Measurements from ENCODE around the gene HOXC4. TPM values are rescaled to one million over a fixed set of nuclear protein-coding genes. Genes with fewer than 3 reads are reported as not detected.

Gene HOXC4
- total and polyA plus RNA-seq, 2 donors (not counting 1 experiment from before 2014, with no cell fraction given): 0.17 TPM

- H4K20me1 ChIP-seq (ENCODE audit: control insufficient read depth, extremely low read depth, insufficient read depth, low read length): no peaks in the 10 kb centered on the region
- no peak overlapping the region for H3K4me2 ChIP-seq (ENCODE audit: extremely low read depth, insufficient read depth, low read length)
- no peak for TF ChIP-seq EZH2 (IDR thresholded peaks at IDR 0.05; ENCODE audit: low read length, missing control alignments)
- no peak for TF ChIP-seq CTCF (conservative IDR thresholded peaks at IDR 0.05 in 1 of 2, IDR thresholded peaks at IDR 0.05 in 1 of 2; ENCODE audit: low read depth in 1 of 2, low read length in 2 of 2)
- H3K36me3 ChIP-seq (ENCODE audit: control insufficient read depth, insufficient read depth, low read length): no peaks in the 10 kb centered on the region
- no peaks in the 10 kb centered on the region for H3K79me2 ChIP-seq (ENCODE audit: control insufficient read depth, insufficient read depth, low read length)
- no peak overlapping the region for H2AFZ ChIP-seq (ENCODE audit: low read length)
- H3K9ac ChIP-seq (ENCODE audit: insufficient read depth, low read length): no peak overlapping the region
- H3K9me3 ChIP-seq (ENCODE audit: control insufficient read depth, insufficient read depth, low read depth, low read length): no peaks in the 10 kb centered on the region
- H3K4me1 ChIP-seq (ENCODE audit: control insufficient read depth, extremely low read depth, insufficient read depth, low read length): no peaks in the 10 kb centered on the region
- H3K4me3 ChIP-seq (replicated peaks in 1 of 4; ENCODE audit: control extremely low read depth in 1 of 4, insufficient read depth in 1 of 4, low read depth in 3 of 4, low read length in 4 of 4): no peak overlapping the region
- no peak overlapping the region for H3K27ac ChIP-seq (ENCODE audit: insufficient read depth, low read length)
- DNase-seq (ENCODE audit: low read depth in 2 of 2): no peak
- H3K27me3 ChIP-seq (ENCODE audit: control insufficient read depth, insufficient read depth, low read length): peaks cover 76% of the 10 kb centered on the region
Measured at GRCh38 chr12:54006559-54007220, 46.9 kb upstream of the HOXC4 start.

- H3K27me3 ChIP-seq (ENCODE audit: control insufficient read depth, insufficient read depth, low read length): peaks cover 71% of the 10 kb centered on the region
- H2AFZ ChIP-seq (ENCODE audit: low read length): no peak overlapping the region
- H3K4me2 ChIP-seq (ENCODE audit: extremely low read depth, insufficient read depth, low read length): no peak overlapping the region
- no peaks in the 10 kb centered on the region for H3K36me3 ChIP-seq (ENCODE audit: control insufficient read depth, insufficient read depth, low read length)
- H3K79me2 ChIP-seq (ENCODE audit: control insufficient read depth, insufficient read depth, low read length): no peaks in the 10 kb centered on the region
- no peak overlapping the region for H3K9ac ChIP-seq (ENCODE audit: insufficient read depth, low read length)
- H4K20me1 ChIP-seq (ENCODE audit: control insufficient read depth, extremely low read depth, insufficient read depth, low read length): no peaks in the 10 kb centered on the region
- H3K4me3 ChIP-seq (replicated peaks in 1 of 4; ENCODE audit: control extremely low read depth in 1 of 4, insufficient read depth in 1 of 4, low read depth in 3 of 4, low read length in 4 of 4): no peak overlapping the region
- no peak for DNase-seq (ENCODE audit: low read depth in 2 of 2)
- no peak overlapping the region for H3K27ac ChIP-seq (ENCODE audit: insufficient read depth, low read length)
- no peaks in the 10 kb centered on the region for H3K9me3 ChIP-seq (ENCODE audit: control insufficient read depth, insufficient read depth, low read depth, low read length)
- TF ChIP-seq CTCF (conservative IDR thresholded peaks at IDR 0.05 in 1 of 2, IDR thresholded peaks at IDR 0.05 in 1 of 2; ENCODE audit: low read depth in 1 of 2, low read length in 2 of 2): no peak
- TF ChIP-seq EZH2 (IDR thresholded peaks at IDR 0.05; ENCODE audit: low read length, missing control alignments): no peak
- H3K4me1 ChIP-seq (ENCODE audit: control insufficient read depth, extremely low read depth, insufficient read depth, low read length): no peaks in the 10 kb centered on the region
Measured at GRCh38 chr12:54007538-54008259, 45.9 kb upstream of the HOXC4 start.

- H3K4me1 ChIP-seq (ENCODE audit: control insufficient read depth, extremely low read depth, insufficient read depth, low read length): no peaks in the 10 kb centered on the region
- H3K36me3 ChIP-seq (ENCODE audit: control insufficient read depth, insufficient read depth, low read length): no peaks in the 10 kb centered on the region
- no peaks in the 10 kb centered on the region for H3K79me2 ChIP-seq (ENCODE audit: control insufficient read depth, insufficient read depth, low read length)
- peaks cover 72% of the 10 kb centered on the region for H3K27me3 ChIP-seq (ENCODE audit: control insufficient read depth, insufficient read depth, low read length)
- no peak overlapping the region for H3K9ac ChIP-seq (ENCODE audit: insufficient read depth, low read length)
- H3K4me3 ChIP-seq (replicated peaks in 1 of 4; ENCODE audit: control extremely low read depth in 1 of 4, insufficient read depth in 1 of 4, low read depth in 3 of 4, low read length in 4 of 4): no peak overlapping the region
- TF ChIP-seq CTCF (conservative IDR thresholded peaks at IDR 0.05 in 1 of 2, IDR thresholded peaks at IDR 0.05 in 1 of 2; ENCODE audit: low read depth in 1 of 2, low read length in 2 of 2) (no peak), EZH2 (IDR thresholded peaks at IDR 0.05; ENCODE audit: low read length, missing control alignments) (peak; percentile 76)
- no peak overlapping the region for H3K27ac ChIP-seq (ENCODE audit: insufficient read depth, low read length)
- H4K20me1 ChIP-seq (ENCODE audit: control insufficient read depth, extremely low read depth, insufficient read depth, low read length): no peaks in the 10 kb centered on the region
- H3K9me3 ChIP-seq (ENCODE audit: control insufficient read depth, insufficient read depth, low read depth, low read length): no peaks in the 10 kb centered on the region
- no peak for DNase-seq (ENCODE audit: low read depth in 2 of 2)
- H3K4me2 ChIP-seq (ENCODE audit: extremely low read depth, insufficient read depth, low read length): no peak overlapping the region
- H2AFZ ChIP-seq (ENCODE audit: low read length): no peak overlapping the region
Measured at GRCh38 chr12:54008260-54008552, 45.4 kb upstream of the HOXC4 start.

All from fibroblast of lung (primary cell).